DLD1 (cell line): ENCODE measurements around the gene TMEM45A.
"Not testable (repeated sequence)": the region's sequence is repeated elsewhere in the genome, so short reads cannot be mapped to it uniquely, and the experiment has no call there.

Experiments used
- in situ Hi-C: cut with HindIII; loops from 2 replicates; pipeline ENCODE4 v1.10.0; 2017; ENCODE audit warnings: low sequenced_read_pairs

TMEM45A gene

GRCh38 chr3:100563228-100563627, 70.8 kb downstream of the TMEM45A start:
- in situ Hi-C loops: no loop called here

GRCh38 chr3:100563652-100564211, 71.3 kb downstream of the TMEM45A start:
- in situ Hi-C loops: no loop called here

- in situ Hi-C loops: no loop called here
Measured at GRCh38 chr3:100570811-100571210, 78.4 kb downstream of the TMEM45A start.

- in situ Hi-C loops: no loop called here
Measured at GRCh38 chr3:100574536-100574935, 82.1 kb downstream of the TMEM45A start.

GRCh38 chr3:100575704-100576103, 83.3 kb downstream of the TMEM45A start:
- in situ Hi-C loops: no loop called here

GRCh38 chr3:100577382-100578008, 85.1 kb downstream of the TMEM45A start:
- in situ Hi-C loops: no loop called here

- in situ Hi-C loops: no loop called here
Measured at GRCh38 chr3:100578646-100579045, 86.2 kb downstream of the TMEM45A start.

- in situ Hi-C loops: no loop called here
Measured at GRCh38 chr3:100580147-100580546, 87.7 kb downstream of the TMEM45A start.

GRCh38 chr3:100581650-100582049, 89.2 kb downstream of the TMEM45A start:
- in situ Hi-C loops: no loop called here

GRCh38 chr3:100582157-100582556, 89.7 kb downstream of the TMEM45A start:
- in situ Hi-C loops: not testable (repeated sequence)

- in situ Hi-C loops: no loop called here
Measured at GRCh38 chr3:100584101-100584660, 91.8 kb downstream of the TMEM45A start.

- in situ Hi-C loops: no loop called here
Measured at GRCh38 chr3:100586832-100587231, 94.4 kb downstream of the TMEM45A start.

- in situ Hi-C loops: no loop called here
Measured at GRCh38 chr3:100588251-100588650, 95.8 kb downstream of the TMEM45A start.

GRCh38 chr3:100590114-100590839, 97.9 kb downstream of the TMEM45A start:
- in situ Hi-C loops: no loop called here

GRCh38 chr3:100590840-100591147, 98.4 kb downstream of the TMEM45A start:
- in situ Hi-C loops: no loop called here

- in situ Hi-C loops: no loop called here
Measured at GRCh38 chr3:100591411-100591810, 99.0 kb downstream of the TMEM45A start.

- in situ Hi-C loops: no loop called here
Measured at GRCh38 chr3:100600181-100601042, 108.0 kb downstream of the TMEM45A start.

- in situ Hi-C loops: no loop called here
Measured at GRCh38 chr3:100602506-100603444, 110.4 kb downstream of the TMEM45A start.

- in situ Hi-C loops: no loop called here
Measured at GRCh38 chr3:100603469-100603868, 111.0 kb downstream of the TMEM45A start.

GRCh38 chr3:100605358-100605757, 112.9 kb downstream of the TMEM45A start:
- in situ Hi-C loops: no loop called here
